ES-I3 (cell line): ENCODE data around the gene DIO1.

Experiments
- H3K36me3 ChIP-seq: 2 replicates; pipeline ENCODE4 v1.6.1; 2013; ENCODE audit warnings: mild to moderate bottlenecking, low read length, control low read depth, moderate library complexity; ENCODE audit not compliant: insufficient read depth
- H3K4me1 ChIP-seq: 2 replicates; pipeline ENCODE4 v1.6.1; 2013; ENCODE audit warnings: mild to moderate bottlenecking, control low read depth, low read length; ENCODE audit not compliant: insufficient read depth
- H3K9ac ChIP-seq: 2 replicates; pipeline ENCODE4 v1.6.1; 2013; ENCODE audit warnings: low read depth, mild to moderate bottlenecking, low read length, moderate library complexity
- H3K9me3 ChIP-seq: 2 replicates; pipeline ENCODE4 v1.6.1; 2013; ENCODE audit warnings: mild to moderate bottlenecking, low read length, moderate library complexity; ENCODE audit not compliant: control insufficient read depth, insufficient read depth

DIO1 gene

DNA sequence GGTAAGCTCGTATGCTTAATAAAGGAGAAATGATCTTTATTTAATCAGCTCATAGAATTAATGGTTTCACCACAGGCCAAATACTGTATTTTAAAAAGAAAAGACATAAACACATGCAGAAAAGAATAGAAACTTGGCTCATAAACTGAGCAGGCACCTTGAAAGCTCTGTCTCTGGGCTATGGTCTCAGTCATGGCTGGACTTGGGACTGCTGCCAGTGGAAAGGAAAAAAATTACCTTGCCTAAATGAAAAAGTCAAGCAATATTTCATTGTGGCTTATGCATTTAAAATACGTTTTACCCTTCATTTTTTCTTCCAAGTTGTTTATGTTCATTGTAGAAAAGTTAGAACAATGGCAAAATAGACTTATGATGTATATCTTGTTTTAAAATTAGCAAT lies 60.1 kb downstream of the DIO1 start:
- H3K4me1 ChIP-seq = peaks cover 28% of the 10 kb centered on the region
- H3K9ac ChIP-seq = no peak overlapping the region
- H3K36me3 ChIP-seq = peaks cover 3% of the 10 kb centered on the region; the same call in 1 of the 2 replicates
- no peaks in the 10 kb centered on the region for H3K9me3 ChIP-seq

DNA sequence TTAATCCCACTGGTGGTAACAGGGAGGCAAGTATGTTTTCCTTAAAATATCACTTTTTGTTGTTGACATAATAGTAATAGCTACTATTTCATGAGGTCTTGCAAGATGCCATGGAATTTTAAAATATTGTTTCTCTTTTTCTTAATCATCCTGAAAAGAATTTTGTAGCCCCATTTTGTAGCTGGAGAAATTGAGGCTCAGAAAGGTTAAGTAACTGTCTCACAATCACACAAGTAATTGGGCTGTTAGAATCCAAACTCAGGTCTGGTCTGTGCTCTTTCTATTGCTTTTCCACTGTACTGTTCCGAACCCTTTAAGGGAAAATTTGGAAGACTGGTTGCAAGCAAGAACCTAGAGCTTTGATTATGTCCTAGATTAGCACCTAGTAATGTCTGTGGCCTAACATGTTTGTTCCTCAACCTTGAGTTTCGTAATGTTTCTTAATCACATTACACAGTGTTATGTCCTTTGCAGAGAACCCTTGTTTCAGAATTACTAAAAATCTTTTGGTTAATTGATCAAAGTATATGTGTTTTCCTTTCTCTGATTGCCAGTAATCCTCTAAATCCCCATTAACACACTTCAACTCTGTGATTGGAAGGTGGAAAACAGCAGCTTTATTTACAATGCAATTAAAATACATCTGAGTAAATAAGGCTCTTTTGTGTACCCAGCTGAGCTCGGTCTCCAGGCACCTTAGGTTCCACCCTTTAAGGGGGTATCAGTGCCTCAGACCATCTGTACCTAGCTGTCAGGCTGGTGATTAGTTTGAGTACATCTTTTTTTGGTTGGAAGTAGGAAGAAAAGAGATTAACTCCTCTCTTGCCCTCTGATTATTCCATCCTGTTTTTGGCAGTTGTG lies 62.6 kb downstream of the DIO1 start:
- H3K4me1 ChIP-seq = peaks cover 19% of the 10 kb centered on the region
- H3K9ac ChIP-seq = no peak overlapping the region
- H3K36me3 ChIP-seq = peaks cover 13% of the 10 kb centered on the region
- H3K9me3 ChIP-seq = no peaks in the 10 kb centered on the region

DNA sequence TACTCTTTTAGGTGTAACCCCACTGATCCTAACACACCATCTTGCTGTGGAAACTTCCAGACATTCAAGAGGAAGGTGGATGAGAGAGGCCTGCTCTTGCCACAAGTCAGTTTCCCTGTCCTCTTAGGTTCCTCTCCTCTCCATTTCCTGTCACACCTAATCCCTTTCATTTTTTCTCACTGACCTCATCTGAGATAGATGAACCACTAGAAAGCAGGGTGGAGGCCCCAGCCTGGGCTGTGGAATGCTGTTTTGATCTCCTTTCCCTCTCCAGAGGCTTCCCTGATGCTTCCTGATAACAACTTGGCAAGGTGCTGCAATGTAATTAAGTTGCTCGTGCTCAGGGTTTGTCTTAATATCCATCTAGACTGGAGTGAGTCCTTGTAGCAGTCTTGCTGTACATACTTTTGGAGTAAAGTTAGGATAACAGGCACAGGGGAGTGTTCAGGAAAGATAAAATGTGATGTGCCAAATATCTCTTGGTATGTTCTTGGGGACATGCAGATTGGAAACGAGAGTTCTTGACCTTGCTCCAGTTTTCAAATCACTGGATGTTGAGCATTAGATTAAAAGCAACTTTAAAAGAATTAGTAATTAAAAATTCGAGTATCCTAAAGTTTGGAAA lies 63.3 kb downstream of the DIO1 start:
- Histone ChIP-seq H3K9ac (no peak overlapping the region), H3K4me1 (peaks cover 19% of the 10 kb centered on the region), H3K9me3 (no peaks in the 10 kb centered on the region), H3K36me3 (peaks cover 13% of the 10 kb centered on the region)

GRCh38 chr1:53959664-53960250 lies 65.8 kb downstream of the DIO1 start:
- H3K9me3 ChIP-seq = no peaks in the 10 kb centered on the region
- H3K9ac ChIP-seq = no peak overlapping the region
- H3K36me3 ChIP-seq = peaks cover 10% of the 10 kb centered on the region; the same call in 1 of the 2 replicates
- H3K4me1 ChIP-seq = peaks cover 25% of the 10 kb centered on the region
